ENCODE measurements around the gene OBP2A. TPM values are rescaled to one million over a fixed set of nuclear protein-coding genes. Genes with fewer than 3 reads are reported as not detected.

The OBP2A gene
- total and polyA plus RNA-seq, 2 donors (not counting 1 experiment from before 2014, with no cell fraction given): not detected

- TF ChIP-seq, protein P1, sequence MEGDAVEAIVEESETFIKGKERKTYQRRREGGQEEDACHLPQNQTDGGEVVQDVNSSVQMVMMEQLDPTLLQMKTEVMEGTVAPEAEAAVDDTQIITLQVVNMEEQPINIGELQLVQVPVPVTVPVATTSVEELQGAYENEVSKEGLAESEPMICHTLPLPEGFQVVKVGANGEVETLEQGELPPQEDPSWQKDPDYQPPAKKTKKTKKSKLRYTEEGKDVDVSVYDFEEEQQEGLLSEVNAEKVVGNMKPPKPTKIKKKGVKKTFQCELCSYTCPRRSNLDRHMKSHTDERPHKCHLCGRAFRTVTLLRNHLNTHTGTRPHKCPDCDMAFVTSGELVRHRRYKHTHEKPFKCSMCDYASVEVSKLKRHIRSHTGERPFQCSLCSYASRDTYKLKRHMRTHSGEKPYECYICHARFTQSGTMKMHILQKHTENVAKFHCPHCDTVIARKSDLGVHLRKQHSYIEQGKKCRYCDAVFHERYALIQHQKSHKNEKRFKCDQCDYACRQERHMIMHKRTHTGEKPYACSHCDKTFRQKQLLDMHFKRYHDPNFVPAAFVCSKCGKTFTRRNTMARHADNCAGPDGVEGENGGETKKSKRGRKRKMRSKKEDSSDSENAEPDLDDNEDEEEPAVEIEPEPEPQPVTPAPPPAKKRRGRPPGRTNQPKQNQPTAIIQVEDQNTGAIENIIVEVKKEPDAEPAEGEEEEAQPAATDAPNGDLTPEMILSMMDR (IDR thresholded peaks at IDR 0.05): no peak
- TF ChIP-seq EZH2 (IDR thresholded peaks at IDR 0.05; ENCODE audit: borderline replicate concordance, insufficient read depth, low read depth, low read length, poor library complexity, severe bottlenecking): no peak
- intact Hi-C loops (cut with micrococcal nuclease): loop anchor here (2.0 kb wide), 1 partner anchor 19 kb away; no protein-coding TSS in a partner anchor
- Mint-ChIP-seq H3K9me3 (ENCODE audit: insufficient read depth) (no peaks in the 10 kb centered on the region), H3K27me3 (no peaks in the 10 kb centered on the region), H3K27ac (peak overlapping the region; percentile 73), H3K4me1 (peaks cover 24% of the 10 kb centered on the region), H3K4me3 (peak overlapping the region; percentile 84)
- Histone ChIP-seq H3K36me3 (replicated peaks in 1 of 2; ENCODE audit: control extremely low read depth in 1 of 2, control insufficient read depth in 1 of 2, extremely low read depth in 1 of 2, insufficient read depth in 2 of 2, low read length in 1 of 2) (peaks cover 0 to 18% of the 10 kb centered on the region in 2 experiments), H3K4me1 (ENCODE audit: control insufficient read depth in 2 of 2, insufficient read depth in 2 of 2, low read length in 2 of 2) (peaks cover 14 to 29% of the 10 kb centered on the region in 2 donors), H2AFZ (ENCODE audit: insufficient read depth, low read depth, low read length, poor library complexity, severe bottlenecking) (peak overlapping the region; percentile 85), H3K4me3 (ENCODE audit: control extremely low read depth in 1 of 5, extremely low read depth in 1 of 5, insufficient read depth in 1 of 5, low read depth in 2 of 5, low read length in 4 of 5) (peak overlapping the region; percentile 80 to 94 (median 81)), H4K20me1 (ENCODE audit: control insufficient read depth, insufficient read depth, low read length, poor library complexity, severe bottlenecking) (peaks cover 29% of the 10 kb centered on the region), H3K9ac (ENCODE audit: low read length) (peak overlapping the region; percentile 77), H3K27me3 (replicated peaks in 1 of 4; ENCODE audit: control extremely low read depth in 1 of 4, control insufficient read depth in 3 of 4, insufficient read depth in 4 of 4, low read length in 3 of 4) (peaks cover 0 to 10% (median 0%) of the 10 kb centered on the region in 4 experiments), H3K4me2 (replicated peaks; ENCODE audit: low read depth, low read length, poor library complexity, severe bottlenecking) (peak overlapping the region; percentile 98), H3K27ac (ENCODE audit: low read length in 2 of 2) (no peak overlapping the region), H3K9me3 (ENCODE audit: control extremely low read depth in 1 of 3, control insufficient read depth in 2 of 3, insufficient read depth in 1 of 3, low read length in 2 of 3) (peaks cover 0 to 4% (median 0%) of the 10 kb centered on the region in 3 donors), H3K79me2 (ENCODE audit: control insufficient read depth, insufficient read depth, low read length) (peaks cover 25% of the 10 kb centered on the region)
- CTCF ChIA-PET: interaction anchor here (1.0 kb wide), 2 partner anchors 19 to 23 kb away, joined by 4 read pairs; no protein-coding TSS in a partner anchor
- 2% methylated on average over 58 of the region's 58 CpGs for WGBS (ENCODE audit: insufficient coverage)
- DNase-seq: peak; percentile 89
- ATAC-seq (ENCODE audit: low read depth): peak; percentile 47
- POLR2A ChIA-PET: no interaction called here
Observed at GRCh38 chr9:135499326-135500070, 46.4 kb upstream of the OBP2A start.

GRCh38 chr9:135500071-135500524 lies 45.8 kb upstream of the OBP2A start:
- H3K27me3 ChIP-seq (replicated peaks in 1 of 4; ENCODE audit: control extremely low read depth in 1 of 4, control insufficient read depth in 3 of 4, insufficient read depth in 4 of 4, low read length in 3 of 4): peaks cover 0 to 10% (median 0%) of the 10 kb centered on the region in 4 experiments
- peak overlapping the region; percentile 73 for H3K27ac Mint-ChIP-seq
- under 1% methylated on average over 27 of the region's 29 CpGs for WGBS (ENCODE audit: insufficient coverage)
- peaks cover 35% of the 10 kb centered on the region for H4K20me1 ChIP-seq (ENCODE audit: control insufficient read depth, insufficient read depth, low read length, poor library complexity, severe bottlenecking)
- peak overlapping the region; percentile 77 for H3K9ac ChIP-seq (ENCODE audit: low read length)
- ATAC-seq (ENCODE audit: low read depth): peak; percentile 12
- H3K27ac ChIP-seq (ENCODE audit: low read length in 2 of 2): no peak overlapping the region
- peaks cover 0 to 24% of the 10 kb centered on the region in 2 experiments for H3K36me3 ChIP-seq (replicated peaks in 1 of 2; ENCODE audit: control extremely low read depth in 1 of 2, control insufficient read depth in 1 of 2, extremely low read depth in 1 of 2, insufficient read depth in 2 of 2, low read length in 1 of 2)
- POLR2A ChIA-PET: no interaction called here
- DNase-seq: no peak
- H3K27me3 Mint-ChIP-seq: no peaks in the 10 kb centered on the region
- H2AFZ ChIP-seq (ENCODE audit: insufficient read depth, low read depth, low read length, poor library complexity, severe bottlenecking): peak overlapping the region; percentile 85
- H3K4me1 ChIP-seq (ENCODE audit: control insufficient read depth in 2 of 2, insufficient read depth in 2 of 2, low read length in 2 of 2): peaks cover 14 to 29% of the 10 kb centered on the region in 2 donors
- intact Hi-C loops (cut with micrococcal nuclease): no loop called here
- H3K4me1 Mint-ChIP-seq: peaks cover 26% of the 10 kb centered on the region
- TF ChIP-seq, protein P1 (IDR thresholded peaks at IDR 0.05): no peak
- no peak for TF ChIP-seq EZH2 (IDR thresholded peaks at IDR 0.05; ENCODE audit: borderline replicate concordance, insufficient read depth, low read depth, low read length, poor library complexity, severe bottlenecking)
- CTCF ChIA-PET: interaction anchor here (1.0 kb wide), 2 partner anchors 20 to 23 kb away, joined by 4 read pairs; no protein-coding TSS in a partner anchor
- peaks cover 0 to 4% (median 0%) of the 10 kb centered on the region in 3 donors for H3K9me3 ChIP-seq (ENCODE audit: control extremely low read depth in 1 of 3, control insufficient read depth in 2 of 3, insufficient read depth in 1 of 3, low read length in 2 of 3)
- H3K9me3 Mint-ChIP-seq (ENCODE audit: insufficient read depth): no peaks in the 10 kb centered on the region
- H3K79me2 ChIP-seq (ENCODE audit: control insufficient read depth, insufficient read depth, low read length): peaks cover 28% of the 10 kb centered on the region
- H3K4me3 Mint-ChIP-seq: peak overlapping the region; percentile 92
- H3K4me2 ChIP-seq (replicated peaks; ENCODE audit: low read depth, low read length, poor library complexity, severe bottlenecking): peak overlapping the region; percentile 98
- peak overlapping the region; percentile 80 to 94 (median 81) for H3K4me3 ChIP-seq (ENCODE audit: control extremely low read depth in 1 of 5, extremely low read depth in 1 of 5, insufficient read depth in 1 of 5, low read depth in 2 of 5, low read length in 4 of 5)
